ENCODE results near the gene SPOCK2.

DNA sequence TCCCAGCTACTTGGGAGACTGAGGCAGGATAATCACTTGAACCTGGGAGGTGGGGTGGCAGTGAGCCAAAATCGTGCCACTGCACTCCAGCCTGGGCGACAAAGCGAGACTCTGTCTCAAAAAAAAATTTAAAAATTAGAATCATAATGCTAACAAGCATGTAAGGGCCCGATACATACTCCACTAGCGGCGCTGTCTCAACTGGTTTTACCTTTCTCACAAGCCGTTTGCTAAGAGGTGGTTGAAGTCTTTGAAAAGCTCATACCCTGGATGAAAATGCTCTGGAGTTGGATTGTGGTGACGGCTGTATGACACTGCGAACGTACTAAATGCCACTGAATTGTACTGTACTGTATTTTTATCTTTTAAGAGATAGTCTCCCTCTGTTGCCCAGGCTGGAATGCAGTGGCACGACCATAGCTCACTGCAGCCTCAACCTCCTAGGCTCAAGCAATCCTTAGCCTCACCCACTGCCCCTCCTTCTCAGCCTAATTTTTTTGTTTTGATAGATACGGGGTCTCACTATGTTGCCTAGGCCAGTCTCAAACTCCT is 29.9 kb downstream of the SPOCK2 start:
- TF ChIP-seq CTCF (IDR thresholded peaks at IDR 0.05; ENCODE audit: extremely low read depth in 1 of 2, insufficient read depth in 1 of 2, low read depth in 1 of 2, low read length in 2 of 2), result no peak
- TF ChIP-seq EZH2 (IDR thresholded peaks at IDR 0.05; ENCODE audit: borderline replicate concordance, low read depth, low read length, severe bottlenecking), result no peak
- TF ChIP-seq POLR2AphosphoS5 (IDR thresholded peaks at IDR 0.05; ENCODE audit: insufficient read depth, low read depth, low read length), result no peak
- TF ChIP-seq POLR2A (IDR thresholded peaks at IDR 0.05; ENCODE audit: low read depth, low read length), result no peak
- TF ChIP-seq, protein P1, sequence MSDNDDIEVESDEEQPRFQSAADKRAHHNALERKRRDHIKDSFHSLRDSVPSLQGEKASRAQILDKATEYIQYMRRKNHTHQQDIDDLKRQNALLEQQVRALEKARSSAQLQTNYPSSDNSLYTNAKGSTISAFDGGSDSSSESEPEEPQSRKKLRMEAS (IDR thresholded peaks at IDR 0.05; ENCODE audit: insufficient read depth, insufficient read length), result no peak
- TF ChIP-seq FOS (IDR thresholded peaks at IDR 0.05; ENCODE audit: borderline replicate concordance, insufficient read depth, low read length), result no peak
